ENCODE data around the gene JCAD. TPM values are rescaled to one million over a fixed set of nuclear protein-coding genes. Genes with fewer than 3 reads are reported as not detected.

JCAD gene
- total RNA-seq, 1 experiment from 2014 or later, result 0.77 TPM

- peaks cover 0 to 7% (median 2%) of the 10 kb centered on the region in 3 experiments; a peak in 4 of 7 replicates for H3K36me3 Mint-ChIP-seq (ENCODE audit: insufficient read depth in 1 of 3, low read depth in 3 of 3)
- H4K20me1 ChIP-seq (ENCODE audit: control insufficient read depth, insufficient read depth, insufficient read length), result no peaks in the 10 kb centered on the region
- H4K8ac ChIP-seq (replicated peaks; ENCODE audit: insufficient read length, low read depth, low read length), result no peak overlapping the region
- H3K23me2 ChIP-seq (ENCODE audit: insufficient read length, low read depth, low read length, poor library complexity, severe bottlenecking), result no peaks in the 10 kb centered on the region
- no peak overlapping the region for H2BK5ac ChIP-seq (ENCODE audit: insufficient read length, low read length)
- 0 out of 4 replicates have a peak, but pooled peaks cover 0 to 3% of the 10 kb centered on the region in 2 experiments for H3K4me1 Mint-ChIP-seq
- no CpG with 5 or more reads among the region's 2 CpGs for WGBS (ENCODE audit: extremely low coverage, insufficient read length, low lambda C conversion rate)
- no peaks in the 10 kb centered on the region for H3K9me3 ChIP-seq (ENCODE audit: control insufficient read depth, low read depth, low read length)
- H2BK12ac ChIP-seq (ENCODE audit: insufficient read length, low read depth, low read length), result no peak overlapping the region
- H2BK120ac ChIP-seq (ENCODE audit: low read depth, low read length, poor library complexity, severe bottlenecking), result no peak overlapping the region
- no peak overlapping the region for H3K18ac ChIP-seq (ENCODE audit: insufficient read length, low read depth, low read length)
- no peak overlapping the region for H3K27ac ChIP-seq (ENCODE audit: insufficient read length, low read depth, low read length)
- H2BK15ac ChIP-seq (ENCODE audit: low read depth, low read length), result no peak overlapping the region
- TF ChIP-seq CTCF (conservative IDR thresholded peaks at IDR 0.05), result no peak
- no peak overlapping the region for H3K9ac ChIP-seq (ENCODE audit: extremely low read depth, insufficient read length, low read length)
- no peak overlapping the region for H3K27ac Mint-ChIP-seq
- no peak for DNase-seq
- no peaks in the 10 kb centered on the region for H3K79me2 ChIP-seq (ENCODE audit: insufficient read depth, low read length)
- no peaks in the 10 kb centered on the region for H3K27me3 ChIP-seq (ENCODE audit: insufficient read depth, low read length)
- no peak overlapping the region for H3K4ac ChIP-seq (ENCODE audit: low read depth, low read length)
- H2AK5ac ChIP-seq (ENCODE audit: insufficient read length, low read length), result no peak overlapping the region
- no peaks in the 10 kb centered on the region for H3K79me1 ChIP-seq (ENCODE audit: insufficient read depth, low read depth, low read length, poor library complexity, severe bottlenecking)
- H3T11ph ChIP-seq (ENCODE audit: low read length), result no peak overlapping the region
- no peak overlapping the region for H3K4me2 ChIP-seq (ENCODE audit: insufficient read depth, insufficient read length, low read length)
- no peak overlapping the region for H4K5ac ChIP-seq (ENCODE audit: insufficient read length, low read depth, low read length)
- no peak overlapping the region for H3K56ac ChIP-seq (ENCODE audit: insufficient read length, low read depth, low read length)
- H4K91ac ChIP-seq (ENCODE audit: insufficient read length, low read depth, low read length), result no peak overlapping the region
- H3K14ac ChIP-seq (ENCODE audit: insufficient read depth, low read length), result no peak overlapping the region
- H2BK20ac ChIP-seq (ENCODE audit: low read depth, low read length, poor library complexity, severe bottlenecking), result no peak overlapping the region
- no peaks in the 10 kb centered on the region for H3K27me3 Mint-ChIP-seq (ENCODE audit: low read depth)
- no peak overlapping the region for H3K23ac ChIP-seq (ENCODE audit: insufficient read length, low read depth, low read length)
- no peaks in the 10 kb centered on the region for H3K4me1 ChIP-seq (ENCODE audit: insufficient read depth, low read length)
- H3K9me3 Mint-ChIP-seq, result peaks cover 0 to 13% of the 10 kb centered on the region in 2 experiments; a peak in 4 of 5 replicates
- no peak overlapping the region for H2AFZ ChIP-seq (ENCODE audit: low read length)
- H3K4me3 Mint-ChIP-seq, result no peak overlapping the region
Observed at GRCh38 chr10:29976134-29976533, 83.3 kb downstream of the JCAD start.
